HG02642 (cell line): ENCODE data around the gene ATP6V0B.

ENCODE experiments used
- ATAC-seq: cut with Tn5 transposase; IDR thresholded peaks from one replicate; pipeline ENCODE4 v1.9.1; 2021; ENCODE audit warnings: mild to moderate bottlenecking; ENCODE audit not compliant: unreplicated experiment, poor library complexity

The ATP6V0B gene

GRCh38 chr1:43974443-43975248 lies at the start of gene ATP6V0B:
TSS of gene ATP6V0B (plus strand) at chr1:43974960. CDS start at chr1:43975041, 81 bp downstream.
- peak; percentile 75 for ATAC-seq

DNA sequence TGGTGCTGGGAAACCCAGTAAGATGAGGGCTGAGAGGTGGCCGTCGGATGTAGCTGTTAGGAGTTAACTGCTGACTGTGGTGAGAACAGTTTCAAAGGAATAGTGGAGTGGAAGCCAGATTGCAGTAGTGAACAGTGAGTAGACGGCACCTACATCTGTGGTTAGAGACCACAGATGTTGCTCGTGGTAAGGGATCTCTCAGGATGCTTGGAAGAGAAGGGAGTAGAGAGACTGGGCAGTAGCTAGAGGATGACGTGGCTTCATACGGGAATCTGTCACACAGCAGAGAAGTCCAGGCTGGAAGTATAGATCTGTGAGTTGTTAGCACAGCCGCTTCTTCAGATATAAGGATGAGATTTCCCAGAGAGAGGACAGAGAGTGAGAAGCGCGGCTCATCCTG lies 48.9 kb upstream of the ATP6V0B start:
- ATAC-seq = no peak

DNA sequence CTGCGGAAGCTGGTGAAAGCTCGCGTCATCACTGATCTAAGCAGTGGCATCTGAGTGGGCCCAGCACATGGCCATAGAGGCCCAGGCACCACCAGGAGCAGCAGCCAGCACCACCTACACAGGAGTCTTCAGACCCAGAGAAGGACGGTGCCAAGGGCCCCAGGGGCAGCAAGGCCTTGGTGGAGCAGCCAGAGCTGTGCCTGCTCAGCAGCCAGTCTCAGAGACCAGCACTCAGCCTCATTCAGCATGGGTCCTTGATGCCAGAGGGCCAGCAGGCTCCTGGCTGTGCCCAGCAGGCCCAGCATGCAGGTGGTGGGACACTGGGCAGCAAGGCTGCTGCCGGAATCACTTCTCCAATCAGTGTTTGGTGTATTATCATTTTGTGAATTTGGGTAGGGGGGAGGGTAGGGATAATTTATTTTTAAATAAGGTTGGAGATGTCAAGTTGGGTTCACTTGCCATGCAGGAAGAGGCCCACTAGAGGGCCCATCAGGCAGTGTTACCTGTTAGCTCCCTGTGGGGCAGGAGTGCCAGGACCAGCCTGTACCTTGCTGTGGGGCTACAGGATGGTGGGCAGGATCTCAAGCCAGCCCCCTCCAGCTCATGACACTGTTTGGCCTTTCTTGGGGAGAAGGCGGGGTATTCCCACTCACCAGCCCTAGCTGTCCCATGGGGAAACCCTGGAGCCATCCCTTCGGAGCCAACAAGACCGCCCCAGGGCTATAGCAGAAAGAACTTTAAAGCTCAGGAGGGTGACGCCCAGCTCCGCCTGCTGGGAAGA lies 44.4 kb upstream of the ATP6V0B start:
- ATAC-seq = no peak

- ATAC-seq = no peak
Measured at GRCh38 chr1:43930949-43931275, 43.8 kb upstream of the ATP6V0B start.

- no peak for ATAC-seq
Measured at GRCh38 chr1:43931711-43932660, 42.8 kb upstream of the ATP6V0B start.

- ATAC-seq = no peak
Measured at GRCh38 chr1:43932786-43933385, 41.9 kb upstream of the ATP6V0B start.

- ATAC-seq = no peak
Measured at GRCh38 chr1:43933386-43934100, 41.2 kb upstream of the ATP6V0B start, which contains the start of gene ARTN. TSS of gene ARTN (plus strand) at chr1:43933801. CDS start at chr1:43935657, 1,856 bp downstream.

GRCh38 chr1:43934101-43934985 lies 40.4 kb upstream of the ATP6V0B start:
- no peak for ATAC-seq

- ATAC-seq = no peak
Measured at GRCh38 chr1:43934986-43935324, 39.8 kb upstream of the ATP6V0B start.

GRCh38 chr1:43935711-43936427 lies 38.9 kb upstream of the ATP6V0B start:
- no peak for ATAC-seq

- ATAC-seq = no peak
Measured at GRCh38 chr1:43936431-43937151, 38.2 kb upstream of the ATP6V0B start.

DNA sequence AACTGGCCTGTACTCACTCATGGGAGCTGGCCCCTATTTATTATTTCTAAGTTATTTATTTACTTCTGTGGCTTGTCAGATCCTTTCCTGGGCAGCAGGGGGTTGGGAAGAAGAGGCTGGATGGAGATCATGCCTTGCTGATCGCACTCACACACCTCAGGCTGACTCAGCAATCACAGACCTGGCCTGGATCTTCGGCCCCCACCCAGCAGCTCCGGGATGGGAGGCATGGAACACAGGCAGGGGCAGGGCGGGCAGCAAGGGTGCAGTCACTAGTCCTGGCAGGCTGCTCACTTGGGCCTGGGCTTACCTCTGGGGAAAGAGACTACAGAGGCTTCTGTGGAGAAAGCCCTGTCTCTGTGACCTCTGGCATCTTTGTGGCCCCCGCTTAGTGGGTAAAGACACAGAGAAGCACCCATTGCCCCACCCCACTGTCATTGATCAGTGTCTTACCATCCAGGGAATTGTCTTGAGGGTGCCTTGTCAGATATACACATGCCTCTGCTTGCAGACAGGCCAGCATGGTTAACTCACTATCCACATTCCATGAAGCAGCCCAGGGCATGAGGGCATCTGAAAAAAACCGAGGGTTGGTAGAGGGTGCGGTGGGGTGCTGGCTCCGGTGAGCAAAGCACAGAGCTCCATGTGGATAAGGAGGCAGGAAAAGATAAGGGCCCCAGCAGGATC lies 37.4 kb upstream of the ATP6V0B start:
- ATAC-seq = no peak

GRCh38 chr1:43938383-43938782 lies 36.4 kb upstream of the ATP6V0B start:
- no peak for ATAC-seq

- ATAC-seq = no peak
Measured at GRCh38 chr1:43938892-43939587, 35.7 kb upstream of the ATP6V0B start.

GRCh38 chr1:43942411-43942810 lies 32.3 kb upstream of the ATP6V0B start:
- ATAC-seq = no peak

GRCh38 chr1:43944860-43945259 lies 29.9 kb upstream of the ATP6V0B start:
- ATAC-seq = no peak
